ENCODE results near the gene ZNF618.
"Not testable (repeated sequence)": the region's sequence is repeated elsewhere in the genome, so short reads cannot be mapped to it uniquely, and the experiment has no call there.

ZNF618 gene

DNA sequence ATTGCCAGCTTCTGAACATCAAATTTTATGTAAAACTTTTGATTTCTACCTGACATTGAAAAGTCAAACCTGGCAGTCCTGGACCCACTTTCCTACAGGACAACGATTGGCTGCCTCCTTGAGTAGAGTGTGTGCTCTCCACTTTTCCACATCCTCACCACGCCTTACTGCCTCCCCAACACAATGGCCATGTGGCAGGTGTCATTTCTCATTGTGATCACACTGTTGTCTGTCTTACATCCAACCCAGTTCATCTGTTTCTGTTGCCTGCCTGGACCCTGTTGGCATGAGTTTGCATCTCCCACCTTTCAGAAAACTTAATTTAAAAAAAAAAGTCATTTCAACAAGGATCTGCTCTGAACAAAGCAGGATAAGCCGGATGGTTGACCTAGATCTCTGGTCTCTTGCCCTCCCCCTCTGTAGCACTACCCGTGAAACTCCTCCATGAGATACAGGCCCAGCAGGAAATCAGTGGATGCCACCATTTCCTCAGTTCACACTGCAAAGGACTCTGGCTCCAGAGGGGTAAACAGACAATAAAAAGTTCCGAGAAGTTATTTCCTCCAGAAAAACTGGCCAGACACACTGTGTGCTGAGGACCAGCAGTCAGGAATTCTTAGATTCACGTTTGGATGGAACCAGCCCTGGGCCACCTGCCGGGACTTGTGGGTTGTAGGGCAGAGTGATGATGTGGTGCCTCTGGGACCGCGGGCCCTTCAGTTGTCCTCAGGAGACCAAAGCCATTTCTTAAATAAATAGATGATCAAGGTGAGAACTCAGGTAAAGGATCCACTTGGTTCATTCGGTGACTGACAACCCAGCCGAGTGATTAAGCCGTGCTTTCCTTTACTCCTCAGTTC lies 153.4 kb downstream of the ZNF618 start:
- DNase-seq, result no peak

- no peak for DNase-seq
Observed at GRCh38 chr9:114030364-114030763, 154.3 kb downstream of the ZNF618 start.

GRCh38 chr9:114031037-114031630 lies 155.0 kb downstream of the ZNF618 start:
- DNase-seq, result no peak

GRCh38 chr9:114031948-114032840 lies 156.1 kb downstream of the ZNF618 start:
- DNase-seq, result no peak

- DNase-seq, result no peak
Observed at GRCh38 chr9:114033397-114034103, 157.4 kb downstream of the ZNF618 start.

GRCh38 chr9:114034196-114034595 lies 158.1 kb downstream of the ZNF618 start:
- no peak for DNase-seq

GRCh38 chr9:114034661-114035062 lies 158.6 kb downstream of the ZNF618 start:
- no peak for DNase-seq

DNA sequence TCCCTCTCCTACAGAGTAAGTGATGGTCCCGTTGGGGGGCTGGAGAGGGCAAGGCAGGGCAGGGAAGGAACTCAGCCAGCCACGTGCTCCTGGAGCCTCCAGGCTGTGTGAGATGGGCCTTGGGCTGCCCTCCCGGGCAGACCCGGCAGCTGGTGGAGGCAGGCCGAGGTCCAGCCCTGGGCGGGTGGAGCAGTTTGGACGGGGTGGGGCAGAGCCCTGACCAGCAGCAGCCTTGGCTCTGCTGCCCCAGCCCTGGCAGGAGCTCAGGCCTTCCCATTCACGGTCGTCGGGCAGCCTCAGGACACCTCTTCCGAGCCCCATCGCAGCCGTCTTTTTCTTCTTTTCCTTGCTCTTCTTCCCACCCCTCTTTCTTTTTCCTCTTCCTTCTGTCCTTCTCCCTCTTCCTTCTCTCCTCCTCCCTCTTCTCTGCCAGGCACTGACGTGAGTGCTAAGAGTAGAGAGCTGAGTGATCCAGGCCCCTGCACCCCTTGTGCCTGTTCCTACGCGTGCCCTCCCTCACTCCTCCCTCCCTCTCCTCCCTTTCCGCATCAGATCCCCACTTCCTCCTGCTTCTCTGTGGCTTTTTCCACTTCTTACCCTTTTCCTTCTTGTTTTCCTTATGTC lies 159.2 kb downstream of the ZNF618 start:
- DNase-seq, result no peak

DNA sequence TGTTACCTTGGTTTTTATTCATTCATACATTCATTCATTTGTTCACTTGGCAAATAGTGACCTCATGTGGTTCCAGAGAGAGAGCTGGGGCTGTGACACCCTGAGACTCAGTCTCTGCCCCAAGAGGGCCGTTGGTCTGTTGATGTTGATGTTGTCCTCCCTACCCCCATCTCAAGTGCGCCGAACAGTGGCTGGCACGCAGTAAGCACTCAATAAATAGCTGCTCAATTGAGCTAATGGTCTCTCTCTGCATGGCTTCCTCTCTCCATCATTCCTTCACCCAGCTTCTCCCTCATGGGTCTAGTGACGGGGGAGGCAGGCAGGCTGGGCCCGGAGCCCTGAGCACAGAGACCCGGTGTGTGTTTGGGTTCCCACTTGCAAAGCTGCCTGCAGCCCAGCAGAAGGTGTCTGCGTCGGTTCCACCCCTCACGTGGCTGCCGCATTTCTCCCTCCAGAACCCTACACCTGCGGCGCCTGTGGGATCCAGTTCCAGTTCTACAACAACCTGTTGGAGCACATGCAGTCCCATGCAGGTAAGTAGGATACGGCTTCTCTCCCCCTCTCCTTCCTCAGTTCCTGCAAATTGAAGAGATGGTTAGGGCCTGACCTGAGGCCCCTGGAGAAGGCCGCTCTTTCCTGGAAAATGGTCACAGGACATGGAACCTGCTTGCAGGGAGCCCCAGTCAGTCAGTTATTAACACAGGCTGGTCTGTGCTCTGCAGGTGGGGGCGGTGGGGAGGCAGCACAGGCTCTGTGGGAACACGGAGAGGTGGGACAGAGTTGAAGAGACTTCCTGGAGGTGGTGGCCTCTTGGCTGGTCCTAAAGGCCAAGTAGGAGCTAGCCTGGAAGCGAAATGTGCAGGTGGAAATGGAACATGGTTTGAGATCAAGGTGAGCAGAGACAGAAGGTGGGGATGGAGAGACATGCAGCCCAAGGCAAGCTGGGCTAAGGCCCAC lies 160.0 kb downstream of the ZNF618 start:
- no peak for DNase-seq

GRCh38 chr9:114037249-114037648 lies 161.1 kb downstream of the ZNF618 start:
- DNase-seq, result no peak

DNA sequence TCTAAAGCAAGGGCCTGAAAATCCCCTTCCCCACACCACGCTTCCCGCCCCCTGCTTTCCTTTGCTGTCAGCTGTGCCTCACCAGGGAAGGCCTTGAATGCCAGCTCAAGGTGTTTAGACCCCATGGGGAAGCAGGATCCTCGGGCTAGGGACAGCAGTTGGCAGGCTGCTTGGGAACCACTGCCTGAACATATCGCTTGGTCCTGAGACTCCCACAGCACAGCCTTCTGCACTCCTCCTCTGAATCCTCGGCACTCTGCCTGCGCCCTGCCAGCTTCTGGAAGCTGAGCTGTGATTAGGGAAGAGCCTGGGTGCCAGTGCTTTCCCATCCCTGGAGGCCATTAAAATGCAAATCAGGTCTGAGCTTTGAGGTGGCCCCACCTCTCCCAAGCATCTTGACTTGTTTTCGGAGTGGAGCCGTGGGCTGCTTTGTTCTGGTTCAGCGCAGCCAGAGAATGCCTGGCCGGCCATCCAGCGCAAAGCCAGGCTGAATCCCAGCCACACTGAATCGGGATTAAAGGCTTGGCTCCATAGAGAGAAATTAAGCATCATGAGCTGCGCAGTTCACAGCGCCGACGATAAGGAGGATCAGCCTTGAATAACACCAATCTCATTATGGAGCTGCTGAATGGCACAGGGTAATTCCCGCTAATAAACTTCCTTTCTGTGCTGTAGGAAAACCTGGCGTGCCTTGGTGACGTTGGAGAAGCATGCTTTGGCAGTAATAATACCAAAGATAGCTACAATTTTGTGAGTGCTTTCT lies 162.0 kb downstream of the ZNF618 start:
- no peak for DNase-seq

- DNase-seq, result no peak
Observed at GRCh38 chr9:114038724-114039313, 162.7 kb downstream of the ZNF618 start.

DNA sequence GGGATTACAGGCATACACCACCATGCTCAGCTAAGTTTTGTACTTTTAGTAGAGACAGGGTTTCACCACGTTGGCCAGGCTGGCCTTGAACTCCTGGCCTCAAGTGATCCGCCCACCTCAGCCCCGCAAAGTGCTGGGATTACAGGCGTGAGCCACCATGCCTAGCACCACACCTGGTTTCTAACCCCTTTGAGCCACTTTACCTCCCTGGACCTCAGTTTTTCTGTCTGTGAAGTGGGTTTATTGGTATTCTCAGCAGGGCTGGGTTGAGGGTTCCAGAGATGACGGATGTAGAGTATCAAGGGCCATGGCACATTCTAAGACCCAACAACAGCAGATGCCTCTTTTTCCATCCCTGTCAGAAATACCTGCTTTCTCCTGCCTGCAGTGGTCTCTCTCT lies 163.4 kb downstream of the ZNF618 start:
- no peak for DNase-seq

DNA sequence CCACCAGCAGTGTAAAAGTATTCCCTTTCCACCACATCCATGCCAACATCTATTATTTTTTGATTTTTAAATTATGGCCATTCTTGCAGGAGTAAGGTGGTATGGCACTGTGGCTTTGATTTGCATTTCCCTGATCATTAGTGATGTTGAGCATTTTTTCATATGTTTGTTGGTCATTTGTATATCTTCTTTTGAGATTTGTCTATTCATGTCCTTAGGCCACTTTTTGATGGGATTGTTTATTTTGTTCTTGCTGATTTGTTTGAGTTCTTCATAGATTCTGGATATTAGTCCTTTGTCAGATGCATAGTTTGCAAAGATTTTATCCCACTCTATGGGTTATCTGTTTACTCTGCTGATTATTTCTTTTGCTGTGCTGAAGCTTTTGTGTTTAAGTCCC lies 167.6 kb downstream of the ZNF618 start:
- DNase-seq, result not testable (repeated sequence)

GRCh38 chr9:114046237-114046755 lies 170.2 kb downstream of the ZNF618 start:
- DNase-seq, result no peak

GRCh38 chr9:114046875-114047274 lies 170.8 kb downstream of the ZNF618 start:
- DNase-seq, result no peak

GRCh38 chr9:114047717-114048116 lies 171.6 kb downstream of the ZNF618 start:
- no peak for DNase-seq

DNA sequence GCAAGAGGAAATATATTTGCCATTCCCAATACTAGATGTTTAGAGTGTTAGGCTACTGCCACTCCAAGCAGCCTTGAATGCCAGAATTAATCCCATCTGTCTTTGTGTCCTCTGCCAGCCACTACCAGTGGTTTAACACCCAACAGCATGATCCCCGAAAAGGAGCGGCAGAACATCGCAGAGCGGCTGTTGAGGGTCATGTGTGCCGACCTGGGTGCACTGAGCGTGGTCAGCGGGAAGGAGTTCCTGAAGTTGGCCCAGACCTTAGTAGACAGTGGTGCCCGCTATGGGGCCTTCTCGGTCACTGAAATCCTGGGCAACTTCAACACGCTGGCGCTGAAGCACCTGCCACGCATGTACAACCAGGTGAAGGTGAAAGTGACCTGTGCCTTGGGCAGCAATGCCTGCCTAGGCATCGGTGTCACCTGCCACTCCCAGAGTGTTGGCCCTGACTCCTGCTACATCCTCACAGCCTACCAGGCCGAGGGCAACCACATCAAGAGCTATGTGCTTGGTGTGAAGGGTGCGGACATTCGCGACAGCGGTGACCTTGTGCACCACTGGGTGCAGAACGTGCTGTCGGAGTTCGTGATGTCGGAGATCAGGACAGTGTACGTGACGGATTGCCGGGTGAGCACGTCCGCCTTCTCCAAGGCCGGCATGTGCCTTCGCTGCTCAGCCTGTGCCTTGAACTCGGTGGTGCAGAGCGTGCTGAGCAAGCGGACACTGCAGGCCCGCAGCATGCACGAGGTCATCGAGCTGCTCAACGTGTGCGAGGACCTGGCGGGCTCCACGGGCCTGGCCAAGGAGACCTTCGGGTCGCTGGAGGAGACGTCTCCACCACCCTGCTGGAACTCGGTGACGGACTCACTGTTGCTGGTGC lies 172.7 kb downstream of the ZNF618 start:
- no peak for DNase-seq

Measured in NCI-H1417 treated with DMSO at 0.1 percent for 48 hours (cell line).